Calu3 (cell line): ENCODE measurements around the gene ZG16B. TPM values are rescaled to one million over a fixed set of nuclear protein-coding genes. Genes with fewer than 3 reads are reported as not detected.
A peak's percentile ranks its signal among the peaks of the same experiment; 100 is the strongest.

ENCODE experiments used
- BruUV-seq: library from RNA; stranded (reverse); fragments of 400-500 nt; replicated peaks from 2 replicates; lab custom pipeline; 2021; lab: Mats Ljungman, UMichigan
- CTCF ChIA-PET: fragments of 300-600 bp; sonication (Branson Sonifier 250); formaldehyde crosslinking; loops from one replicate; lab custom pipeline; 2022; ENCODE audit warnings: antibody characterized with exemption; lab: Charles Lee
- DNase-seq: peaks from one replicate; pipeline ENCODE4 v3.0.0; 2022
- H3K27ac Mint-ChIP-seq: one replicate; pipeline ENCODE4 v1.8.0; 2022; ENCODE audit warnings: mixed read lengths; ENCODE audit not compliant: unreplicated experiment
- H3K27me3 Mint-ChIP-seq: one replicate; pipeline ENCODE4 v1.8.0; 2022; ENCODE audit warnings: mixed read lengths; ENCODE audit not compliant: unreplicated experiment
- H3K36me3 Mint-ChIP-seq: one replicate; pipeline ENCODE4 v1.8.0; 2022; ENCODE audit warnings: mild to moderate bottlenecking, moderate library complexity, mixed read lengths; ENCODE audit not compliant: insufficient read depth, unreplicated experiment
- H3K4me1 Mint-ChIP-seq: one replicate; pipeline ENCODE4 v1.8.0; 2022; ENCODE audit warnings: mild to moderate bottlenecking, low read depth, mixed read lengths; ENCODE audit not compliant: unreplicated experiment
- H3K4me3 Mint-ChIP-seq: one replicate; pipeline ENCODE4 v1.8.0; 2022; ENCODE audit warnings: mild to moderate bottlenecking, low read depth, moderate library complexity, mixed read lengths; ENCODE audit not compliant: unreplicated experiment
- H3K9me3 Mint-ChIP-seq: one replicate; pipeline ENCODE4 v1.8.0; 2022; ENCODE audit warnings: low read depth, mixed read lengths; ENCODE audit not compliant: unreplicated experiment
- intact Hi-C: fragments of 100-400 bp; cut with micrococcal nuclease; formaldehyde crosslinking; loops from one replicate; pipeline ENCODE4 v1.10.0; 2022; ENCODE audit not compliant: unreplicated experiment
- total RNA-seq: library from RNA; stranded (reverse); gene quantifications from 2 replicates; pipeline ENCODE4 v1.2.3, GENCODE V29; 2022
- TF ChIP-seq, protein P1 (sequence below): fragments of 200-600 bp; IDR thresholded peaks from one replicate; pipeline ENCODE4 v1.8.0; 2022; ENCODE audit warnings: antibody characterized with exemption; ENCODE audit not compliant: unreplicated experiment

ZG16B gene
- total RNA-seq, 1 experiment from 2014 or later, result 10.3 TPM

DNA sequence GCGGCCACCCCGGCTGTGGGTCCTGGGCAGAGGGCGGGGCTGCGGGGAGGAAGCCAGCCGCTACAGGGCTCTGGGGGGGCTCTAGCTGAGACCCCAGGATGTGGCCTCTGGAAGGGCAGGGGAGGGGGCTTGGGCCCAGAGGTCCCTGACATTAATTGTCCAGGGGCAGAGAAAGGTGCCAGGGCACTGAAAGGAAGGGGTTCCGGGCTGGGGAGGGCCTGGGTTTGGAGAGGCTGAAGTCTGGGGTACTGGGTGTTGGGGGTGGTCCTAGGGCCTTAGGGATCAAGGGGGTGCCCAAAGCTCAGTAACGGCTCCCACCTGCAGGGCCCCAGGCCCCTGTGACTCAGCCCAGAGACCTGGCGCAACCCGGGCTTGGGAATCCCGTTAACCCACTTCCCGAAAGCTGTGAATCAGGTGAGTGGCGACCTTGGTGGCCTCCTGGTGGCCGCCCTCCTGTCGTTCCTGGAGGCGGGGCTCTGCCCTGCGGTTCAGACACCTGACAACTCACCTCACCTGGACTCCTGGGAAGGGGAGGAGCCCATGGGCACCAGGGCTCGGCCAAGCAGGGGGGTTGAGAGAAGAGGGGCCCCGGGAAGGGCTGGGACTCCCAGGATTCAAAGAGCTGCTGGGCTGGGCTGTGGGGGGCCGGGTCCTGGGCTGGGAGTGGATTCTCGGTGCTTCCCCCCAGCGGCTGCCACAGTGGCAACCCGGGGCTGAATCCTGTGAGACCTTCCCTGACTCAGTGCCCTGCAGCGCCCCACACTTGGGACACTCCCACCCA, 28.3 kb downstream of the ZG16B start:
- CTCF ChIA-PET, result interaction anchor here (0.5 to 1.5 kb wide), 7 partner anchors 9 to 106 kb away, joined by 3 to 21 read pairs (median 4); partner anchors contain the start of genes FLYWCH2 and SRRM2
- Mint-ChIP-seq H3K36me3 (peaks cover 69% of the 10 kb centered on the region), H3K4me3 (peak overlapping the region; percentile 90), H3K27ac (peak overlapping the region; percentile 88), H3K4me1 (peaks cover 17% of the 10 kb centered on the region), H3K27me3 (no peaks in the 10 kb centered on the region), H3K9me3 (peaks cover 5% of the 10 kb centered on the region)
- TF ChIP-seq, protein P1, sequence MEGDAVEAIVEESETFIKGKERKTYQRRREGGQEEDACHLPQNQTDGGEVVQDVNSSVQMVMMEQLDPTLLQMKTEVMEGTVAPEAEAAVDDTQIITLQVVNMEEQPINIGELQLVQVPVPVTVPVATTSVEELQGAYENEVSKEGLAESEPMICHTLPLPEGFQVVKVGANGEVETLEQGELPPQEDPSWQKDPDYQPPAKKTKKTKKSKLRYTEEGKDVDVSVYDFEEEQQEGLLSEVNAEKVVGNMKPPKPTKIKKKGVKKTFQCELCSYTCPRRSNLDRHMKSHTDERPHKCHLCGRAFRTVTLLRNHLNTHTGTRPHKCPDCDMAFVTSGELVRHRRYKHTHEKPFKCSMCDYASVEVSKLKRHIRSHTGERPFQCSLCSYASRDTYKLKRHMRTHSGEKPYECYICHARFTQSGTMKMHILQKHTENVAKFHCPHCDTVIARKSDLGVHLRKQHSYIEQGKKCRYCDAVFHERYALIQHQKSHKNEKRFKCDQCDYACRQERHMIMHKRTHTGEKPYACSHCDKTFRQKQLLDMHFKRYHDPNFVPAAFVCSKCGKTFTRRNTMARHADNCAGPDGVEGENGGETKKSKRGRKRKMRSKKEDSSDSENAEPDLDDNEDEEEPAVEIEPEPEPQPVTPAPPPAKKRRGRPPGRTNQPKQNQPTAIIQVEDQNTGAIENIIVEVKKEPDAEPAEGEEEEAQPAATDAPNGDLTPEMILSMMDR, result peak; percentile 56
- BruUV-seq, result no TSS peak
- DNase-seq, result peak; percentile 98
- intact Hi-C loops, result loop anchor here (2.0 kb wide), 1 partner anchor 64 kb away; no protein-coding TSS in a partner anchor

DNA sequence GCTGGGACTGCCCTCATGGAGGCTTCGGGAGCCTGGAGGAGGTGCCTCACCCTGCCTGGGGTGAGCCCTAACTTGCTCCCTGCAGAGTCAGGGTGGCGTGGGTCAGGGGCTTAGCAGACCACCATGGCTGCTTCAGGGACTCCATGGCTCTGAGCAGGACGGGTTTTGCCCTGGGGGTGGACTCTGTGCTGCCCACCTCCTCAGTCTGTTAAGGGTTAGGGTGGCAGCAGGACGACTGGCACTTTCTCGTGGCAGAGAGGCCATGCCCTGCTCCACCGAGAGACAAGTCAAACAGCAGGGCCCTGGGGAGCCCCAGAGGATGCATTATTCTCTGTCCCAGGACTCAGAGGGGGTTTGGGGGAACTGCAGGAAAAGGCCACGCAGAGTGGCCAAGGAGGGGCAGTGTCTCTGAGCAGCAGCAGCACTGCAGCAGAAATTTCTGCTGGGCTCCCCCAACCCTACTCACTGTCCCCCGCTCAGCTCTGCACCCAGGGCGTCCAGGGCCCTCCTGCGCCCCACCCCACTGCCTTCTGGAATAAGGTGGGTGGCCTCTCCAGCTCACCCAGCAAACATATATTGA, 29.7 kb downstream of the ZG16B start:
- Mint-ChIP-seq H3K36me3 (peaks cover 56% of the 10 kb centered on the region), H3K9me3 (no peaks in the 10 kb centered on the region), H3K27ac (no peak overlapping the region), H3K4me1 (peaks cover 17% of the 10 kb centered on the region), H3K4me3 (no peak overlapping the region), H3K27me3 (no peaks in the 10 kb centered on the region)
- intact Hi-C loops, result loop anchor here (2.0 kb wide), 1 partner anchor 65 kb away; no protein-coding TSS in a partner anchor
- DNase-seq, result no peak
- CTCF ChIA-PET, result no interaction called here
- no TSS peak for BruUV-seq
- TF ChIP-seq, protein P1, result no peak

DNA sequence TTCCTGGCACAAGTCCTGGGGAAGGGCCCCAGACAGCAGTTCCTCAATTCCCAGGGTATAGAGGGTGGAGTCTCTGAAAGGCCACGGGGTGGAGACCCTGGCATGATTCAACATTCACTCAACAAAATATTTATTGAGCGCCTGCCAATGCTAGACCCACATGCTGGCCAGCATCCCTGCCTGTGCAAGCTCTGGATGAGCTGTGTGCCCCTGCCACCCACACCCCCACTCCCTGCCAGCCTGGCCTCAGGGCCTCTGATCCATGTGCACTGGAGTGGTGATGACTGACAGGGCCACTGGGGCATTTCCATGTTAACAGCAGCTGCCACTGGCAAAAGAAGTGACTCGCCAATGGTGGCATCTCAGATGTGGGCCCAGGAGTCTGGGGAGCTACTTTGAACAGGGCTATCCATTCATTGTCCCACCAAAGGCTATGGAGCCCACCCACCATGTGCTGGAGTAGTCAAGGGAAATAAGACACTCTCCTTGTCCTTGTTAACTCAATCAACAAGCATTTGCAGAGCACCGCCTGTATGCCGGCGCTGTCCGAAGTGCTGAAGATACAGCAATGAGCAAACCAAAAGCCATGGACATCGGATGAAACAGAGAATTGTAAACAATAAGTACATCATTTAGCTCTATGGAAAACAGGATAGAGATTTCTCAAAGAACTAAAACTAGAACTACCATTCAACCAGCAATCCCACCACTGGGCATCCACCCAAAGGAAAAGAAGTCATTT, 30.9 kb downstream of the ZG16B start:
- Mint-ChIP-seq H3K4me1 (peaks cover 17% of the 10 kb centered on the region), H3K4me3 (no peak overlapping the region), H3K36me3 (peaks cover 48% of the 10 kb centered on the region), H3K27ac (no peak overlapping the region), H3K27me3 (no peaks in the 10 kb centered on the region), H3K9me3 (no peaks in the 10 kb centered on the region)
- BruUV-seq, result no TSS peak
- no peak for DNase-seq
- CTCF ChIA-PET, result no interaction called here
- intact Hi-C loops, result no loop called here
- TF ChIP-seq, protein P1, result no peak

DNA sequence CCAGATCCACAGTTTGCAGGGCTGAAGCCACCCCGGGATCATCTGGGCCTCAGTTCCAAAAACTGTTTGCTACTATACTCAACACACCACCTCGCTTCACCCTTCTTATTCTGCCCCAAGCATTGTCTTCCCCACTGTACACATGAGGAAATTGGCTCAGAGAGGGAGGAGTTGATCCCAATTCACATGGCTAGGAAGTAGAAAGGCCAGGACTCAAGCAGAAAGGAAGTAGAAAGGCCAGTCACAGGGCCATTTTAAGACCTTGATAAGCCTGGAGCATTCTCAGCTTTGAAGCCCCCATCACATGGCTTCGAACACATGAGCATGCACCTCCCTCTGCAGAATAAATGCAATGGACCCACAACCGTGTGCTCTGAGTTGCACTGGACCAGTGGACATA, 35.5 kb downstream of the ZG16B start:
- DNase-seq, result no peak
- H3K27ac Mint-ChIP-seq, result no peak overlapping the region
- peaks cover 8% of the 10 kb centered on the region for H3K4me1 Mint-ChIP-seq
- H3K36me3 Mint-ChIP-seq, result peaks cover 19% of the 10 kb centered on the region
- H3K4me3 Mint-ChIP-seq, result no peak overlapping the region
- CTCF ChIA-PET, result no interaction called here
- intact Hi-C loops, result no loop called here
- no TSS peak for BruUV-seq
- no peaks in the 10 kb centered on the region for H3K27me3 Mint-ChIP-seq
- no peaks in the 10 kb centered on the region for H3K9me3 Mint-ChIP-seq
- TF ChIP-seq, protein P1, result no peak
